GOT3 (cell line): Measurements from ENCODE around the gene NT5C1B.

ENCODE experiments used
- DNase-seq: peaks from one replicate; lab custom pipeline; 2025; ENCODE audit warnings: mixed read lengths; lab: John Stamatoyannopoulos, UW

The NT5C1B gene

DNA sequence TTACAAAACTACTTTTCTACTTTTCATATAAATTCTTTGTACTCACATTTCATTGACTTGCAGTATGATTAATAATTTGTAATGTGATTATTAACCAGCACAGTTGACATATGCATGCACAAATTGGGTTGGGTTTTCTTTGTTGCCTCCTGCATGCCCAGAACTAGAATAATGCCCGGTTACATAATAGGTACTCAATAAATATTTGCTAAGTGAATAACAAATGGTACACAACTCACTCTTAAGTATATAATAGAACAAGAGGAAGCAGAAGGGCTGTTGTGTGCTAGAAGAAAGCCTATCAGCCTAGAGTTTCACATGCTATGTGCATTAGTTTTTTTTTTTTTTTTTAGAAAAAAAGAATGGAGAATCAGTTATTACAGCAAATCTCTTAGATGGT lies 38.2 kb downstream of the NT5C1B start:
- DNase-seq, result no peak

DNA sequence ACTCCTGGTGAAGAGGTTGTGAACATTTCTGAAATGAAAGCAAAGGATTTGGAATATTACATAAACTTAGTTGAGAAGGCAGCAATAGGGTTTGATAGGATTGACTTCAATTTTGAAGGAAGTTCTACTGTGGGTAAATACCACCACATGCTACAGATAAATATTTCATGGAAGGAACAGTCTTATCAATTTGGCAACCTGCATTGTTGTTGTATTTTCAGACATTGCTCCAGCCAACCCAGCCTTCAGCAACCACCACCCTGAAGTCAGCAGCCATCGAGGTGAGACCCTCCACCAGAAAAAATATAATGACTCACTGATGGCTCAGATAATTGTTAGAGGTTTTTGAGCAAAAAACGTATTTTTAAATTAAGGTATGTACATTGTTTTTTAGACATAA lies 38.9 kb downstream of the NT5C1B start:
- no peak for DNase-seq

DNA sequence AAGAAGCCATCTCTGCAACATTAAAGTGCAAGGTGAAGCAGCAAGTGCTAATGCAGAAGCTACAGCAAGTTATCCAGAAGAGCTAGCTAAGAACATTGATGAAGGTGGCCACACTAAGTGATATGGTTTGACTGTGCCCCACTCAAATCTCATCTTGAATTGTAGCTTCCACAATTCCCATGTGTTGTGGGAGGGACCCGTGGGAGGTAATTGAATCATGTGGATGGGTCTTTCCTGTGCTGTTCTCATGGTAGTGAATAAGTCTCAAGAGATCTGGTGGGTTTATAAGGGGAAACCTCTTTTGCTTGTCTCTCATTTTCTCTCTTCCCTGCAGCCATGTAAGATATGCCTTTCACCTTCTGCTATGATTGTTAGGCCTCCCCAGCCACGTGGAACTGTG lies 40.3 kb downstream of the NT5C1B start:
- no peak for DNase-seq

DNA sequence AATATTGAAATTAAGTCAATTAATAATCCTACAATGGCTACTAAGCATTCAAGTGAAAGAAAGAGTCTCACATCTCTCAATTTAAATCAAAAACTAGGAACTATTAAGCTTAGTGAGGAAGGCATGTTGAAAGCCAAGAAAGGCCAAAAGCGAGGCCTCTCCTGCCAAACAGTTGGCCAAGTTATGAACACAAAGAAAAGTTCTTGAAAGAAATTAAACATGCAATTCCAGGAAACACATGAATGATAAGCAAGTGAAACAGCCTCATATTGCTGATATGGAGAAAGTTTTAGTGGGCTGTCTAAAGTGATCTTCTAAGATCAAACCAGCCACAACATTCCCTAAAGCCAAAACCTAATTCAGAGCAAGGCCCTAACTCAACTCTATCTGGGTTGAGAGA lies 40.7 kb downstream of the NT5C1B start:
- no peak for DNase-seq

DNA sequence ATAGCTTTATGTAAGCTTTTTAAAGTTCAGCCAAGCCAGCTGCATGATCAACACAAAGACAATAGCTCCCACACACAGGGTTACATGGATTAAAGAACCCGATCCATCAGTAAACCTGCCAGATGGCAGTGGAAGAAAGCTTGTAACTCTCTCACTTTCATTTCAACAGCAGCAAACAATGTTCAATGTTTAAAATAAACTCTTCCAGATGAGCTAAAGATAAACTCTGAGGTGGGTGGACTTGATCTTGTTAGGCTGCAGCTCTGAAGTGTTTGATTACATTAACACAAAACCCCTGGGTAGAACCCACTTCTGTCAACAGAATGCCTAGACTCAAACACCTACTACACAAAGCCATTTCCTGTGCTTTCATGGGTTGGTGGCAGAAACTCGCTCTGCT lies 42.8 kb downstream of the NT5C1B start:
- no peak for DNase-seq

DNA sequence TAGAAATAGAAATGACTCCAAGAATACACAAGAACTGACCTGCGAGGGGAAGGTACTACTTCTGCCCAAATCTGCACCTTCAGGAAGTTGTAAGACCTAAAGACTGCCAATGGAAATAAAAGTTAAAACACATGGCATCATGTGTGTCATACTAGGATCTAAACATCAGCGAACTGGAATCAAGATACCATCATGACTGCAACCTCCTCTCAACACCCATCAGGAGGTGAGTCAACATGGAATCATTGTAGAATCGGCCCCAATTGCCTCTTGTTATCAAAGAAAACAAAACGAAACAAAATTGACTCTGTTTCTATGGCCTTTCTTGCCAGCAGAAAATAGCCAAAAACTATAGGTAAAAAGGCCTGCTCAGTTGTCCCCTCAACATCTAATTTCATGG lies 44.0 kb downstream of the NT5C1B start:
- no peak for DNase-seq

DNA sequence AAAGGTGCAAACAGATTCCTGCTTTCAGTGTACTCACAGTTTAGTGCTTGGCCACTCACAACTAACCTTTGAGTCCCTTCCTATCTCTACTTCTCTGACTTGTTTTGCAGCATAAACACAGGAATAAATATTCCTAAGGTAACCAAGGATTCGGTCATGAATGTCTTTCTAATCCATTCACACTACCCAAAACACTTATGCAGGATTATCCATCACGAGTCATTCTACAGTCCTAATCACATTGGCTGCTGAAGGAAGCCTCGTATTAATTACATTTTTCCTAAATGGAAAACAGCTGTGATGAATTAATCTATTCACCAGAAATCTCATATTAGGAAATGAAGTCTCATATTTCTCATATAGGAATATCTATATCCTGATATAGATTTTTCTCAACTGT lies 45.2 kb downstream of the NT5C1B start:
- DNase-seq, result no peak

DNA sequence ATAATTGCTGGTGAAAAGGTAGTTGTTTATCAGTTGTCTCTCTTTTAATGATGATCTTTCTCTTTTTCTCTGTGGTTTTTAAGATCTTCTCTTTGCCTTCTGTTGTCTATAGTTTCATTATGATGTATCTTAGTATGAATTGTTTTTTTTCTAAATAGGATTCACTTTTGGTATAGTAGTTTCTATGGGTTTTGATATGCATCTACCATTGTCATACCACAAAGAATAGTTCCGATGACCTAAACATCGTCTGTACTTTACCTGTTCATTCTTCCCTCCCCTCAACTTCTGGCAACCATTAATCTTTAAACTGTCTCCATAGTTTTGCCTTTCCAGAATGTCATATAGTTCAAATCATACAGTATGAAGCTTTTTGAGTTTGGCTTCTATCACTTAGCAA lies 48.5 kb downstream of the NT5C1B start:
- no peak for DNase-seq

DNA sequence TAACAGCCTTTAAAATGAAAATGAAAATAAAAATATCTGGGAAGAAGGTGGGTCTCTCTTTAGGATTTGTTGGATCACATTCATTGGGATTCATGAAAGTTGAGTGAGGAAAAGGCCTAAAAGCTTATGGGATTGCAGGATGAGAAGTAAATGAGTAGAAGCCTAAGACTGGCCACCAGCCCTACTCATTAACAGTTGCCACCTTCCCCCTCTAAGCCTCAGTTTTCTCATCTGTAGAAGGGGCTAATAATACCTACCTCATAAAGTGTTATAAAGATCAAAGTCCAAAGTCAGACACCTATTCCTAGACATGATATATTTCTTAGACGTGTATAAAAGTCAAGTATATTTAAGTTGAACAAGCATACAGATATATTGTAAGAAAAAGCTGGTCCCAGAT lies 52.7 kb downstream of the NT5C1B start:
- DNase-seq, result no peak

DNA sequence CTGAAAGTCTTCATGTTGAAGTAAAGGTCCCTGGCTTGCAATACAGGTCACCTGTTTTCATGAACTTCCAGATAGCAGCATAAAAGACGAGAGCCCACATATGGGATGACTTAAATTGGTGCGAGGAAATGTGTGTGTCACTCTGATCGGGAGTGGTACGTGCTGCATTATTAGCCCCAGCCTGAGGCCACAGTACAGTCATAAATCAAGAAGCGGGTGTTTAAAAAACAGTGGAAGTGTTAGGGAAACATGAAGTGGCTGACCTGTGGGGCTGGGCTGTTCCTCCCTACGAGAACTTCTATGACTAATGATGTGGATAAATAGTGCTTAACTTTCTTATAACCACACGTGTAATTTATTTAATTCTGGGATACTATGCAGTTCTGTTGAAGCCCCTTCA lies 53.3 kb downstream of the NT5C1B start:
- no peak for DNase-seq

DNA sequence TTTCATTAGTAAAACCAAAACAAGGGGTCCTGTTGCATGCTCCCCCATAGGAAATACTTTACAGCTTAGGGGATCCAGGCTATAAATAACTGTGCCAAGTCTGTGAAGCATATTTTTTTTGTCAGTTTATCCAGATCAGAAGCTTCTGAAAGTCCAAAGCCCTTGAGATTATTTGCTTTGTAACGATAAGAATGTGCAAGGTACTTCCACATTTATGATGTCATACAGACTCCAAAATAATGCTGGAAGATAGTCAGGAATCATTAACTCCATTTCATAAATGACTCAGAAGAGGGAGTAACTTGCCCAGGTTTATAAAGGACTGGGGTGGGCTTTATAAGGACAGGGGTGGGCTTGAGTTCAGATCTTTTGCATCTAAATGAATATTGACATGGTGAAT lies 58.2 kb downstream of the NT5C1B start:
- no peak for DNase-seq

DNA sequence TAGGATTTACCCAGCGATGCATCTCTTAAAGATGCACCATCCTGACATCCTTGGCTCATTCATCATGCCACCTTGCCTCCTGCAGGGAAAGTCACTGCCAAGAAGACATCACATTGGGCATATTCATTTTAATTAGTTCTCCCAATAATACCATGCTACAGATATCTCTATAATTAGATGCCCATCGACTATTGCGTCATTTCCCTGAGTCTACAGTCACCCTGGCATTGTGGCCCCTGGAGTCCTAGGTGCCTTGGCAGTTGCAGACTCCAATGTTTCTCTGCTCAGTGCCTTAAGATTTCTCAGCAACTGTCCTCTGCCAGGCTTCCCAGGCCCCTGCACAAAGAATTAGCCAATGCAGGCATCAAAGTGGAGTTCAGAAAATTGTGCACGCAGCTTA lies 61.5 kb downstream of the NT5C1B start:
- DNase-seq, result no peak

DNA sequence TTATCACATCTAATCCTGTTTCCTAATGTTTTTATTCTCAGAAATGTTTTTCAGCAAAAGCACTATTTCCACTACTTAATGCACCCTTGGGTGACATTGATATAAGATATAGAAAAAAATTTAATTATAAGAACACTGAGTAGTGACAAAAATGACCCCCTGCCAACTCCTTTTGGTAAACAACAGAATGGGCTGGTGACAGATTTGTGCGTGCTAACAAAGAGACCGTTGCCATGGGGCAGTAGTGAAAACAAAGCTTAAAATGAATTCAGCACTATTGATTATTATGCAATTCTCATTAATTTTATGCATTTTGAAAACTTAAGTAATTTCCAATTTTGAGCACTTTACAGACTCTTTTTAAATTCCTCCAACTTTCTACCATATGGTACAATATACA lies 62.0 kb downstream of the NT5C1B start:
- DNase-seq, result no peak

DNA sequence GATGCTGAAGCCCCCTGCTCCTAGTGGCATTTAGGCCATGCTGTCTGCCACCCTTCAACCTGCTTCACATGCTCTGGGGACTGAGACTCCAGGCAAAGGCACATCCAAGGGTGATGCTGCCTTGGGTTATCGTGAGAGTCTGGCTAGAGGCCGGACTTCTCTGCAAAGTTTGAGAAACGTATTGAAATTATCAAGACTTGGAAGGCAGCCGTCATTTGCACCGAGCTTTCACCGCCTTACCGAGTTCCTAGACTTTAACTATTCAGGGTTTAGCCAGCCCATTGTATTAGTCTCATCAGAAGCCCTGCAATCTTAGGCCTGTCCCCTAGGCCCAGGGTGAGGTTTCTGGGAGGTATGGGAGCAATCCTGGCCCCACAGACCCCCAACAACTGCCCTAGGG lies 62.9 kb downstream of the NT5C1B start:
- DNase-seq, result no peak

DNA sequence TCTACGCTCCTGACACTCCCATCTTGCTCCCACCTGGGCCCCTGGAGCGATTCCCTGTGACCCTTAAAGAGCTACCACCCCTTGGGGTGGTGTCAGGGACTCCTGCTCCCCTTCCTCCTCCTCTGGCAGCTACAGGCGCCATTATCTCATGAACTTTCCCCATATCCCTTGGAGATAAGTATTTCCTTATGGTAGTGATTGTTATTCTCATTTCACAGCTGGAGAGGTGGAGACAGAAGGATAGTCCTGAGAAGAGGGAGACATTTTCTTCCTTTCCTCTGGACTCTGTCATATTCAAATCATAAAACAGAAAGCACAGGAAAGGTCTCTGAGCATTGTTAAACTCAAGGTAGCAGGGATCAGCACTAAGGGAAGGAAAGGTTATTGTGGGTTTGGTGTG lies 63.5 kb downstream of the NT5C1B start:
- DNase-seq, result no peak

DNA sequence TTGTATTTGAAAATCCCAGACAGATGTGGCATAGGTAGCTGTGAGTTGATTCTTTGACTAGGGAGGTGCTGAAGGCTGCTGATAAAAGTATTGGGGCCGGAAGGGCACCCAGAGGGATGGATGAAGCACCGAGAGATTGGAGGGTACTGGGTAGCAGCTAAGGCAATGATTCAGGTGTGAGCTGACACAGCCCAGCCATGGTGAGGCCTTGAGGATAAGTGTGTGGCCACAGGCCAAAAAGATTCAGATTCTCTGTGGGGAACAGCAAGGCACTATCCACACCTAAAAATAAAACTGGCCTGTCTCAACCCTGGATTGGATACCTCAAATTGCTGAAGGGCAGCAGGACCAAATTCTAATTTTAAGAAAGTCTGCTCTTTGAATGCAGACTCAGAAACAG lies 64.1 kb downstream of the NT5C1B start:
- no peak for DNase-seq

DNA sequence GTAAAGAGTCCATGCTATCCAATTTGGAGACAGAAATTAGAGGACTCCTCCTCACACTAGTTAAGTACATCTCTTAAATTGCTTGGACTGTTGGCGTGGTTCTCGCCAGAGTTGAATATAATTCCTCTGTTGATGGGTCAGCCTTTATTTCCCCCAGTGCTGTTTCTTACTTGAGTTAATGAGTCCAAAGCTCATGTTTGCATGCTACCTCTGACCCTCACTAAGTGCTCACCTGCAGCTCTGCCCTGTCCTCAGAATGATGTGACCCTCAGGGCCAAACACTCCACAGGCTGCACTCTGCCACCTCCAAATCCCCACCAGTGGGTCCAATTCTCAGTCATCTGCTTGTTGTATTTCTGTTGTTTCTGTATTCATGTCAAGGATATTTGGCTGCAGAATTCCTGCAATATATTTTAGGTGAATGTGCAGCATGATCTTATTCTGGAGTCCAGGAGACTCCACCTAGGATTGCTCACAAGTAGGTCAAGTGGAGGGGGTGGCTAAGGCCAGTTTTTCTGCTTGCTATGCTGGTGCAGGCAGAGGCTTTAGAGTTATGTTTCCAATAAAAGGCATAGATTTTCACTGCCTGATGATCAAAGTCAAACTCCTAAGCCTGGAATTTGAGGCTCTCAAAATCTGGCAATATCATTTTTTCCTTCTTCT lies 66.8 kb downstream of the NT5C1B start:
- no peak for DNase-seq

DNA sequence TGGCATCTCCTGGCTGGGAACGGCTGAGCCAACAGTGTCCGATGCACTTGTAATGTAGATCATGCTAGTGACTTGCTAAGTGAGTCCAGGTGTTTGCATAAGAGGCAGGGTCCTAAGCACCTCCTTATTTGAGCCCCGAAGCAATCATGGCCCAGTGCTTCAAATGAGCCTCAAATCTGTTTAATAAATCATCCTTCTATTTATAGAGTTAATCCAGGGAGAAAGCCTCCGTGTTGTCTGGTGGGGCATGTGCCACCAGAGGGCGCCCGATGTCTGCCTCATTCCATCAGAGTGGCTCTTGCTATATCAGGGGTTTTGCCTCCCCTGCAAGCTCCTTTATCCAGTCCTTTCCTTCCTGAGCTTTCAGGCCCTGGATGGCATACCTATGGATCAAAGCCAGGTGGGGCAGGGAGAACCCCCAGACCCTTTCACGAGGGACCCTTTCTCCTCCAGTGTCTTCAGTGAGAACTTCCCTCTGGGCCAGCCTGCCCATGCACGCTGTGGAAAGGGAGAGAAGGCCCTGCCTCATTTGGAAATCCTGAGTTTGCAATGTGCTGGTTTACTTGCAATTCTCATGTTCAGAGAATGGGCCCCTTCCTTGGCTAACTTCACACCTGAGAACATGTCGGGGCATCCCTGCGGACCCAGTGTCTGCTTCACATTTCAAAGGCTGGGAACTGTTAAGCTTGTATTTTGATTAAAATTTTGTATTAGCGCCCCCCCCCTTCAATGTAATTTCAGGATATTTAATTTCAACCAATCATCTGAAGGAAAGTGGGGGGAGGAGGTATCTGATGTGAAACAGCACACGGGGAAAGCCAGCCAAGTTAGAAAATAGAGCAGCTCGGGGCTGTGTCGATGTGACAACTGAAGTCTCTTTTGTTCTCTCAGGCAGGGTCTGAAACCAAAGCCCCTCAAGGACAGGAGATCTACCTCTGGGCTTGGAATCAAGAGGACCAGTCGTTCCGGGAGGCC lies 68.6 kb downstream of the NT5C1B start:
- peak; percentile 43 for DNase-seq

DNA sequence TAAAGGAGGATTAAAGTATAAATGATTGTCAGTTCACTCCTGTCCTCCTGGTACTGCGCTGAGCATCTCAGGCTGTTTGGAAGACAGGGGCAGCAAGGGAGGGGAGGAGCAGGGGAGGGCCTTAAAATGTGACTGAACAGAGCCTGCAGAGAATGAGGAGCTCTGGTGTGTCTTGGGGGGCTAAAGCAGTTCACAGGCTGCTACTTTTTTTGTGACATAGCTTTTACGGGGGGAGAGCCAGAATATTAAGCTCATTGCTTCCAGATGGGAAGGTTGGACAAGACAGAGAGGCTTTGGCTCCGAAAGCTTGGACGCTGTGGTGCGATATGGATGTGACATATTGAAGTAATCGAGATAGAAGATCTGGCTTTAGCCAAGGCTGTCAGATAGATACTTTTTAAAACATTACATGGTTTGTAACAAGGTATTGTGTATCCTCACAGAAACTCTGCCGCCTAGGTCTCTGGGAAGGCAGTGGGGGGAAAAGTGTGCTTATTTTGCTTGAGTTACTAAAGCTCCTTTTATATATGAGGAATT lies 69.4 kb downstream of the NT5C1B start:
- no peak for DNase-seq

DNA sequence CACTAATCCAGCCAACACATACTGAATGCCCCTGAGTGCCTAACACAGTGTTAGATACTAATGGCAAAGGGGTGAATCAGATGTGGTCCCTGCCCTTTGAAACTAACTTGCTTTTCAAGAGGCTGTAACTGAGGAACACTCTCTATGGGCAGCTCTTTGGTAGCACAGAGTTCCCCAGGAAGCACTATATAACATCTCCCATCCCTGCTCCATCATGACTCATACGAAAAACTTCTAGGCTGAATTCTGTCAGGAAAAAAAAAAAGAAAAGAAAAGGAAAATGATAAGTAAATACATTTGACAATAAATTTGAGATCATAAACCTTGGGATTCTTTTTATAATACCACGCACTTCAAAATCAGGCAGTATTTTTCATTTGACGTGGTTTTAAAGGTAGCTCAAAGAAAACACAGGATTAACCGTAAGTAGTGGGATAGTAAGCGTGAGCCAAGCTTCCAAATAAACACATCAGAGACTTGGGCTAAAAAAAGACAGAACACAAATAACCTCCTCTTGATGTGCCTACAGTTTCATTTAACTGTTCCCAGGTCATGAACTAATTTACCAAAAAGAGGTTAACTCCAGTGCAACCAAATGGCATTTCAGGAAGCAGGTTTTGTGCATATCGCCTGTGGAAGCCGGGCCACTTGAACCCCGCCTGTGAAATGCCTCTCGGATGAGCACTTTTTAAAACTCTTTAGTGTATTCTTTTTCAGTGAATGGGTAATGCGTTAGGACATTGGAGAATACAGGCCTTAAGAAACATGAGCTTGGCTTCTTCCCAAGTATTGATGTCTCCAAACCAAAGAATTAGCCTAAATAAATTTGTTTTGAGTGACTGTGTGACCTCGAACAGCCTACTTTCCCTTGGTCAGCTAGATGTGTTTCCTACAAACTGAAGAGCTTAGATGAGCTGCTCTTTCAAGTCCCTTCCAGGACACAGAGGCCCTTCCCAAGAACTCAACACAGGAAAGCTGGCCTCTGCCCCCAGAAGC lies 71.0 kb downstream of the NT5C1B start:
- no peak for DNase-seq

DNA sequence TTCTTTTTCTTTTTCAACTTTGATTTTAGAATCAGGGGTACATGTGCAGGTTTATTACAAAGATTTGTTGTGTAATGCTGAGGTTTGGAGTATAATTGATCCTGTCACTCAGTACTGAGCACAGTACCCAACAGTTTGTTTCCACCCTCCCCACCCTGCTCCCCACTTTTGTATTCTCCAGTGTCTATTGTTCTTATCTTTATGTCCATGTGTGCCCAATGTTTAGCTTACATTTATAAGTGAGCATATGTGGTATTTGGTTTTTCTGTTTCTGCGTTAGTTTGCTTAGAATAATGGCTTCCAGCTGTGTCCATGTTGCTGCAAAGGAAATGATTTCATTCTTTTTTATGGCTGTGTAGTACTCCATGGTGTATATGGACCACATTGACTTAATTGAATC lies 72.0 kb downstream of the NT5C1B start:
- no peak for DNase-seq

DNA sequence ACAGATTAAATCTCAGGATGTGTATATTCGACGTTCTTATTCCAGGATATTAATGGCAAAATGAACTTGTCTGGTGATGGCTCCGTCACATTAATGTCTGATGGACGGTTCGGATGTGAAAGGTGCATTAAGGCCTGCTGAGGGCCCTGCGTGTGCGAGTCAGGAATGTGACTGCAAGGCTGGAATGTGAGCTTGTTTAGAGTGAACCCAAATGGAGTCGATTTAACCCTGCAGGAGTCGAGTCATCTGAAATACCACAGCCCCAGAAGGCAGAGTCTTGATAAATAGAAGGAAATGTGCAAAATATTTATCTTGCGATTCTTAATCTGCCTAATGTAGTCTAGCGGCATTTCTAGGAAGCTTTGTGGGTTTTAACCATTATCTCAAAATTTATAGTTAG lies 73.3 kb downstream of the NT5C1B start:
- DNase-seq, result no peak
